Testis (tissue), 3 donors: ENCODE measurements around the gene ASB1. TPM values are rescaled to one million over a fixed set of nuclear protein-coding genes. Genes with fewer than 3 reads are reported as not detected.

Source experiments
- DNase-seq: peaks from one replicate; pipeline ENCODE4 v3.0.0-alpha.2; 2019
- H3K27ac ChIP-seq, 2 donors: fragments of 200-600 bp; sonication (generic); one replicate each; pipeline ENCODE4 v1.5.1; 2019
- H3K27me3 ChIP-seq: fragments of 200-600 bp; sonication (generic); one replicate; pipeline ENCODE4 v1.5.1; 2019
- H3K36me3 ChIP-seq: fragments of 200-600 bp; sonication (generic); one replicate; pipeline ENCODE4 v1.5.1; 2017; ENCODE audit warnings: low read depth; ENCODE audit errors: missing control alignments
- H3K4me1 ChIP-seq: fragments of 200-600 bp; sonication (generic); one replicate; pipeline ENCODE4 v1.5.1; 2019
- H3K4me3 ChIP-seq, 2 donors: fragments of 200-600 bp; sonication (generic); one replicate each; pipeline ENCODE4 v1.5.1; 2017 to 2019
- H3K9me3 ChIP-seq: fragments of 200-600 bp; sonication (generic); one replicate; pipeline ENCODE4 v1.5.1; 2017
- CTCF ChIP-seq, 3 experiments: fragments of 450-650 bp in 2 of 3; fragments of 200-600 bp in 1 of 3; sonication (generic) in 1 of 3; IDR thresholded peaks; one replicate each; pipeline ENCODE4 v1.5.1; 2016 to 2019; ENCODE audit warnings: antibody characterized with exemption in 3 of 3, mild to moderate bottlenecking in 2 of 3, moderate library complexity in 1 of 3
- POLR2A ChIP-seq: fragments of 450-650 bp; IDR thresholded peaks from one replicate; pipeline ENCODE4 v1.6.1; 2017; ENCODE audit warnings: antibody characterized with exemption, mild to moderate bottlenecking, moderate library complexity
- WGBS, 2 donors: methylation state at CpG; one replicate each; pipeline ENCODE4 v1.1.5; 2018; 5-methylcytosine and 5-hydroxymethylcytosine counted together
- intact Hi-C: fragments of 100-400 bp; cut with DNase I; formaldehyde crosslinking; loops from one replicate; pipeline ENCODE4 v1.15.1; 2023; ENCODE audit warnings: low total_unique reads
- polyA plus RNA-seq: library from polyadenylated mRNA; stranded (reverse); fragments of 350-450 nt; fragmentation: Illumina TruSeq; extraction: RNeasy Lipid Tissue Mini Kit (QIAGEN cat#74804); gene quantifications from one replicate; pipeline ENCODE4 v1.2.3, GENCODE V29; 2014; ENCODE audit warnings: low read depth, low replicate concordance; ENCODE audit not compliant: insufficient read depth
- total RNA-seq, 2 donors: library from RNA; depleted of rRNA; stranded (reverse); fragments of >200 nt; gene quantifications; one replicate each; pipeline ENCODE4 v1.2.3, GENCODE V29; 2016

Gene ASB1
- total and polyA plus RNA-seq, 3 donors from 2014 or later: 31.4 to 52.5 (median 41.9) TPM

- H3K9me3 ChIP-seq: no peaks in the 10 kb centered on the region
- DNase-seq: no peak
- H3K4me1 ChIP-seq: no peaks in the 10 kb centered on the region
- WGBS, 2 donors: 89 to 93% methylated on average over 7 of the region's 7 CpGs
- H3K36me3 ChIP-seq: no peaks in the 10 kb centered on the region
- TF ChIP-seq POLR2A (no peak), CTCF (IDR thresholded peaks at IDR 0.05) (no peak)
- H3K27ac ChIP-seq: no peak overlapping the region
- H3K27me3 ChIP-seq: no peaks in the 10 kb centered on the region
- H3K4me3 ChIP-seq: no peak overlapping the region
- intact Hi-C loops: no loop called here
These were observed 42.9 kb upstream of the ASB1 start for GRCh38 chr2:238383743-238384380.

- intact Hi-C loops: no loop called here
- WGBS, 2 donors: 62 to 68% methylated on average over 4 of the region's 4 CpGs
- TF ChIP-seq CTCF (IDR thresholded peaks at IDR 0.05) (no peak), POLR2A (no peak)
- Histone ChIP-seq H3K27ac (no peak overlapping the region), H3K9me3 (no peaks in the 10 kb centered on the region), H3K36me3 (no peaks in the 10 kb centered on the region), H3K27me3 (no peaks in the 10 kb centered on the region), H3K4me3 (no peak overlapping the region), H3K4me1 (no peaks in the 10 kb centered on the region)
- DNase-seq: no peak
These were observed 39.4 kb upstream of the ASB1 start for GRCh38 chr2:238387332-238387731.

GRCh38 chr2:238388794-238389193, 37.9 kb upstream of the ASB1 start:
- Histone ChIP-seq H3K4me1 (no peaks in the 10 kb centered on the region), H3K9me3 (no peaks in the 10 kb centered on the region), H3K4me3 (no peak overlapping the region), H3K36me3 (no peaks in the 10 kb centered on the region), H3K27ac (no peak overlapping the region), H3K27me3 (no peaks in the 10 kb centered on the region)
- intact Hi-C loops: no loop called here
- no peak for DNase-seq
- TF ChIP-seq CTCF (IDR thresholded peaks at IDR 0.05): no peak
- no peak for TF ChIP-seq POLR2A
- 68 to 85% methylated on average over 8 of the region's 8 CpGs for WGBS, 2 donors

- Histone ChIP-seq H3K4me1 (no peaks in the 10 kb centered on the region), H3K27ac (no peak overlapping the region), H3K9me3 (no peaks in the 10 kb centered on the region), H3K4me3 (no peak overlapping the region), H3K36me3 (no peaks in the 10 kb centered on the region), H3K27me3 (no peaks in the 10 kb centered on the region)
- intact Hi-C loops: no loop called here
- no peak for DNase-seq
- TF ChIP-seq CTCF (IDR thresholded peaks at IDR 0.05) (no peak), POLR2A (no peak)
- 58 to 68% methylated on average over 10 of the region's 10 CpGs for WGBS, 2 donors
These were observed 36.6 kb upstream of the ASB1 start for GRCh38 chr2:238389988-238390589.
